Measurements from ENCODE around the gene CFAP97D2. TPM values are rescaled to one million over a fixed set of nuclear protein-coding genes. Genes with fewer than 3 reads are reported as not detected.
"Not testable (repeated sequence)": the region's sequence is repeated elsewhere in the genome, so short reads cannot be mapped to it uniquely, and the experiment has no call there.

CFAP97D2 gene
- total RNA-seq, 1 experiment from 2014 or later = not detected

- Mint-ChIP-seq H3K4me3 (no peak overlapping the region), H3K27ac (no peak overlapping the region), H3K4me1 (no peaks in the 10 kb centered on the region), H3K9me3 (no peaks in the 10 kb centered on the region), H3K27me3 (ENCODE audit: low read depth) (no peaks in the 10 kb centered on the region), H3K36me3 (peaks cover 82% of the 10 kb centered on the region)
- CTCF ChIA-PET = no interaction called here
- no peak for DNase-seq (ENCODE audit: low spot score)
- no peak for ATAC-seq
- TF ChIP-seq MAX (CRISPR knock-in tag; IDR thresholded peaks at IDR 0.05) (no peak), ZNF671 (CRISPR knock-in tag; IDR thresholded peaks at IDR 0.05) (no peak), TCF7 (CRISPR knock-in tag; IDR thresholded peaks at IDR 0.05; ENCODE audit: low read depth) (no peak), ZNF425 (CRISPR knock-in tag; conservative IDR thresholded peaks at IDR 0.05) (no peak)
- POLR2A ChIA-PET = no interaction called here
Measured at GRCh38 chr13:114249077-114249476, 70.0 kb downstream of the CFAP97D2 start.

- H3K4me3 Mint-ChIP-seq; POLR2A ChIA-PET; ATAC-seq; H3K27ac Mint-ChIP-seq; H3K9me3 Mint-ChIP-seq; H3K27me3 Mint-ChIP-seq (ENCODE audit: low read depth); DNase-seq (ENCODE audit: low spot score): not testable (repeated sequence)
- Mint-ChIP-seq H3K4me1 (peaks cover 24% of the 10 kb centered on the region), H3K36me3 (peaks cover 67% of the 10 kb centered on the region)
- CTCF ChIA-PET = interaction anchor here (1.6 kb wide), 1 partner anchor 16 kb away, joined by 4 read pairs; no protein-coding TSS in a partner anchor
Measured at GRCh38 chr13:114251639-114252440, 72.8 kb downstream of the CFAP97D2 start.

- Mint-ChIP-seq H3K9me3 (no peaks in the 10 kb centered on the region), H3K4me1 (peaks cover 42% of the 10 kb centered on the region)
Measured at GRCh38 chr13:114256547-114256946, 77.5 kb downstream of the CFAP97D2 start.

More at GRCh38 chr13:114256547-114256946, 77.5 kb downstream of the CFAP97D2 start:
- Mint-ChIP-seq H3K36me3 (peaks cover 66% of the 10 kb centered on the region), H3K27me3 (ENCODE audit: low read depth) (no peaks in the 10 kb centered on the region), H3K27ac (peak overlapping the region; percentile 88), H3K4me3 (peak overlapping the region; percentile 29)
- ChIA-PET CTCF (interaction anchor here (1.0 kb wide), 1 partner anchor 21 kb away, joined by 3 read pairs; no protein-coding TSS in a partner anchor), POLR2A (no interaction called here)
- ATAC-seq (peak; percentile 53; the same call in 1 of the 2 replicates), DNase-seq (ENCODE audit: low spot score) (no peak)
- TF ChIP-seq AR (CRISPR knock-in tag; IDR thresholded peaks at IDR 0.05) (no peak), E2F1 (CRISPR knock-in tag; IDR thresholded peaks at IDR 0.05) (no peak), GABPB1 (CRISPR knock-in tag; IDR thresholded peaks at IDR 0.05) (no peak), ZNF232 (CRISPR knock-in tag; IDR thresholded peaks at IDR 0.05) (no peak), MYBL2 (CRISPR knock-in tag; IDR thresholded peaks at IDR 0.05) (no peak), FOXK1 (CRISPR knock-in tag; IDR thresholded peaks at IDR 0.05) (no peak), NFE2L1 (CRISPR knock-in tag; IDR thresholded peaks at IDR 0.05) (no peak), GTF2I (CRISPR knock-in tag; conservative IDR thresholded peaks at IDR 0.05) (no peak)

Data from WTC11 (cell line).